Prostate gland (tissue), 2 donors: ENCODE results near the gene TBC1D22A. TPM values are rescaled to one million over a fixed set of nuclear protein-coding genes. Genes with fewer than 3 reads are reported as not detected.

ENCODE experiments used
- DNase-seq: peaks from one replicate; pipeline ENCODE4 v3.0.0-alpha.2; 2019; ENCODE audit warnings: low spot score
- H3K27ac ChIP-seq, 2 donors: fragments of 200-600 bp; sonication (generic); 2 replicates each; pipeline ENCODE4 v1.5.1; 2017 to 2019
- H3K27me3 ChIP-seq: fragments of 200-600 bp; sonication (generic); replicated peaks from 2 replicates; pipeline ENCODE4 v1.5.1; 2019; ENCODE audit not compliant: insufficient read depth
- H3K36me3 ChIP-seq, 2 donors: fragments of 200-600 bp; sonication (generic); 1 replicate in 1 of 2; 2 replicates in 1 of 2; pipeline versions ENCODE4 v1.5.1 to v1.8.1; 2017 to 2019
- H3K4me1 ChIP-seq: fragments of 200-600 bp; sonication (generic); replicated peaks from 2 replicates; pipeline ENCODE4 v1.5.1; 2019
- H3K4me3 ChIP-seq, 2 donors: fragments of 200-600 bp; sonication (generic); 2 replicates each; pipeline ENCODE4 v1.5.1; 2017 to 2019
- H3K9me3 ChIP-seq: fragments of 200-600 bp; sonication (generic); 2 replicates; pipeline ENCODE4 v1.5.1; 2017
- CTCF ChIP-seq, 4 experiments: fragments of 200-600 bp in 2 of 4; fragments of 450-650 bp in 2 of 4; sonication (generic) in 2 of 4; IDR thresholded peaks; 1 replicate in 3 of 4; 2 replicates in 1 of 4; pipeline ENCODE4 v1.5.1; 2016 to 2019; ENCODE audit warnings: antibody characterized with exemption in 4 of 4, mild to moderate bottlenecking in 2 of 4, moderate library complexity in 2 of 4
- POLR2A ChIP-seq: fragments of 450-650 bp; IDR thresholded peaks from one replicate; pipeline ENCODE4 v1.6.1; 2016; ENCODE audit warnings: antibody characterized with exemption, mild to moderate bottlenecking
- POLR2AphosphoS5 ChIP-seq: sonication (generic); formaldehyde crosslinking; IDR thresholded peaks from one replicate; pipeline ENCODE4 v1.6.1; 2017; ENCODE audit warnings: antibody characterized with exemption
- WGBS: methylation state at CpG from one replicate; pipeline ENCODE4 v1.1.5; 2018; 5-methylcytosine and 5-hydroxymethylcytosine counted together
- intact Hi-C: fragments of 100-400 bp; cut with DNase I; formaldehyde crosslinking; loops from one replicate; pipeline ENCODE4 v1.14.2; 2022
- total RNA-seq, 2 donors: library from RNA; depleted of rRNA; stranded (reverse); fragments of >200 nt; gene quantifications; one replicate each; pipeline ENCODE4 v1.1.0, GENCODE V29; 2016

Gene TBC1D22A
- total RNA-seq, 2 donors from 2014 or later, result 16.0 to 30.7 TPM

GRCh38 chr22:46791201-46791731 lies 28.8 kb downstream of the TBC1D22A start:
- intact Hi-C loops, result no loop called here
- TF ChIP-seq POLR2A, result no peak
- peak; percentile 15 for TF ChIP-seq POLR2AphosphoS5
- Histone ChIP-seq H3K4me1 (no peaks in the 10 kb centered on the region), H3K9me3 (no peaks in the 10 kb centered on the region), H3K27me3 (no peaks in the 10 kb centered on the region), H3K4me3 (no peak overlapping the region), H3K27ac (peak overlapping the region in 1 of 2 donors; percentile 51), H3K36me3 (no peaks in the 10 kb centered on the region)
- DNase-seq, result no peak
- 46% methylated on average over 13 of the region's 13 CpGs for WGBS

- H3K27ac ChIP-seq, result peak overlapping the region in 1 of 2 donors; percentile 19
- H3K36me3 ChIP-seq, result no peaks in the 10 kb centered on the region
- TF ChIP-seq CTCF (IDR thresholded peaks at IDR 0.05) (no peak), POLR2A (no peak), POLR2AphosphoS5 (no peak)
- H3K27me3 ChIP-seq, result no peaks in the 10 kb centered on the region
- H3K4me1 ChIP-seq, result no peaks in the 10 kb centered on the region
- intact Hi-C loops, result no loop called here
- WGBS, result 84% methylated on average over 20 of the region's 20 CpGs
- H3K9me3 ChIP-seq, result no peaks in the 10 kb centered on the region
- no peak for DNase-seq
- H3K4me3 ChIP-seq, result no peak overlapping the region
These were observed 29.8 kb downstream of the TBC1D22A start for GRCh38 chr22:46792061-46792796.

- DNase-seq, result no peak
- 77% methylated on average over 7 of the region's 8 CpGs for WGBS
- Histone ChIP-seq H3K4me3 (no peak overlapping the region), H3K27ac (no peak overlapping the region), H3K27me3 (no peaks in the 10 kb centered on the region), H3K36me3 (no peaks in the 10 kb centered on the region), H3K9me3 (no peaks in the 10 kb centered on the region), H3K4me1 (no peaks in the 10 kb centered on the region)
- intact Hi-C loops, result no loop called here
- TF ChIP-seq CTCF (IDR thresholded peaks at IDR 0.05), result no peak
- no peak for TF ChIP-seq POLR2A
These were observed 30.4 kb downstream of the TBC1D22A start for GRCh38 chr22:46792841-46793261.

- intact Hi-C loops, result no loop called here
- 88% methylated on average over 21 of the region's 23 CpGs for WGBS
- Histone ChIP-seq H3K36me3 (no peaks in the 10 kb centered on the region), H3K9me3 (no peaks in the 10 kb centered on the region), H3K27ac (no peak overlapping the region), H3K4me3 (no peak overlapping the region), H3K4me1 (no peaks in the 10 kb centered on the region), H3K27me3 (no peaks in the 10 kb centered on the region)
- DNase-seq, result no peak
- no peak for TF ChIP-seq POLR2A
- TF ChIP-seq POLR2AphosphoS5, result no peak
- TF ChIP-seq CTCF (IDR thresholded peaks at IDR 0.05), result no peak
These were observed 31.0 kb downstream of the TBC1D22A start for GRCh38 chr22:46793497-46793896.

GRCh38 chr22:46794067-46794466 lies 31.6 kb downstream of the TBC1D22A start:
- intact Hi-C loops, result no loop called here
- Histone ChIP-seq H3K9me3 (no peaks in the 10 kb centered on the region), H3K4me1 (no peaks in the 10 kb centered on the region), H3K27me3 (no peaks in the 10 kb centered on the region), H3K4me3 (no peak overlapping the region), H3K27ac (no peak overlapping the region), H3K36me3 (no peaks in the 10 kb centered on the region)
- no peak for DNase-seq
- 91% methylated on average over 12 of the region's 12 CpGs for whole genome bisulfite sequencing
- no peak for TF ChIP-seq CTCF (IDR thresholded peaks at IDR 0.05)
- no peak for TF ChIP-seq POLR2A
- no peak for TF ChIP-seq POLR2AphosphoS5
